ENCODE results near the gene DMD. TPM values are rescaled to one million over a fixed set of nuclear protein-coding genes. Genes with fewer than 3 reads are reported as not detected.

DMD gene
- total RNA-seq, 3 donors from 2014 or later (not counting 1 experiment from before 2014, with no cell fraction given): not detected

DNA sequence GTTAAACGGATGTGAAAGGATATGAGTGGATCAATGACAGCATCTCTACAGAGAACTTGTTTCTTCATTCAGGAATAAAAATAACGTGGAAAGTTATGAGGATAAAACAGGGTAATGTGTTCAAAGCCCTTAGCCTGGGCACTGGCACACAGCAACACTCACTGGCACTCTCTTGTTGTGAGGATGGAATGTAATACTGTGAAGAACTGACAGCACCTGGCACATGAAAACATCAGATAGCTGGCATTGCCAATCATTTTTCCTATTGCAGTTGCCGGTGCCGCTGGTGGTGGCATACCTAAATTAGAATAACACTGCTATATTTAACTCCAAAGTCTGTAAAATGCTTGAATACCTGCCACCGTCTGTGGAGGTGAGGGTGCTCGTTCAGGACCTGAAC lies 1061.2 kb downstream of the DMD start:
- Mint-ChIP-seq H3K9me3 (peaks cover 0 to 4% of the 10 kb centered on the region in 2 donors), H3K27me3 (ENCODE audit: low read depth in 2 of 2) (no peaks in the 10 kb centered on the region), H3K36me3 (no peaks in the 10 kb centered on the region), H3K4me1 (no peaks in the 10 kb centered on the region), H3K27ac (no peak overlapping the region), H3K4me3 (no peak overlapping the region)
- H3K9me3 ChIP-seq (ENCODE audit: control insufficient read depth, insufficient read depth, low read length): no peaks in the 10 kb centered on the region
- no peaks in the 10 kb centered on the region for H3K4me1 ChIP-seq (ENCODE audit: control insufficient read depth, insufficient read depth, low read length)
- DNase-seq (no peak), ATAC-seq (no peak)
- intact Hi-C loops (cut with micrococcal nuclease): no loop called here
- no peaks in the 10 kb centered on the region for H3K27me3 ChIP-seq (ENCODE audit: control insufficient read depth, insufficient read depth, low read length)
- WGBS (ENCODE audit: insufficient coverage): 91% methylated on average over 3 of the region's 6 CpGs
- no peaks in the 10 kb centered on the region for H3K36me3 ChIP-seq (ENCODE audit: control insufficient read depth, insufficient read depth, low read length)
- TF ChIP-seq, protein P1, sequence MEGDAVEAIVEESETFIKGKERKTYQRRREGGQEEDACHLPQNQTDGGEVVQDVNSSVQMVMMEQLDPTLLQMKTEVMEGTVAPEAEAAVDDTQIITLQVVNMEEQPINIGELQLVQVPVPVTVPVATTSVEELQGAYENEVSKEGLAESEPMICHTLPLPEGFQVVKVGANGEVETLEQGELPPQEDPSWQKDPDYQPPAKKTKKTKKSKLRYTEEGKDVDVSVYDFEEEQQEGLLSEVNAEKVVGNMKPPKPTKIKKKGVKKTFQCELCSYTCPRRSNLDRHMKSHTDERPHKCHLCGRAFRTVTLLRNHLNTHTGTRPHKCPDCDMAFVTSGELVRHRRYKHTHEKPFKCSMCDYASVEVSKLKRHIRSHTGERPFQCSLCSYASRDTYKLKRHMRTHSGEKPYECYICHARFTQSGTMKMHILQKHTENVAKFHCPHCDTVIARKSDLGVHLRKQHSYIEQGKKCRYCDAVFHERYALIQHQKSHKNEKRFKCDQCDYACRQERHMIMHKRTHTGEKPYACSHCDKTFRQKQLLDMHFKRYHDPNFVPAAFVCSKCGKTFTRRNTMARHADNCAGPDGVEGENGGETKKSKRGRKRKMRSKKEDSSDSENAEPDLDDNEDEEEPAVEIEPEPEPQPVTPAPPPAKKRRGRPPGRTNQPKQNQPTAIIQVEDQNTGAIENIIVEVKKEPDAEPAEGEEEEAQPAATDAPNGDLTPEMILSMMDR (IDR thresholded peaks at IDR 0.05): no peak
- H3K4me3 ChIP-seq (ENCODE audit: low read length): no peak overlapping the region
- H3K27ac ChIP-seq (ENCODE audit: low read length): no peak overlapping the region

DNA sequence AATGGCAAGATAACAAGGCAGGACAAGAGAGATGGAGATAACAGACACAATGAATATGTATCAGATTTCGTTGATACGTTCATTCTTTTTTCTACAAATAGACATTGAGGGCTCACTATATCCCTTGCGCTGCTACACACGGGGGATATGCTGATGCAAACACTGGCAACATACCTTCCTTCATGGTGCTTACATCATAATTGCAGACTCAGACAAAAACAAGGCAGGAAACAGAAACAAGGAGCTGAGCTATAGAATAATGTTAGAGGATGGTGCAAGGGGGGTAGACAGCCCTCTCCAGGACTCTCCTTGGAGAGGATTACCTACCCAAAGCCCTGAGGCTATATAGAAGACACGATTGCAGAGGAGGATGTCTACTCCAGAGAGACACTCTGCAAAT lies 1069.5 kb downstream of the DMD start:
- no peak for DNase-seq
- TF ChIP-seq, protein P1 (IDR thresholded peaks at IDR 0.05): no peak
- no peak for ATAC-seq
- no peaks in the 10 kb centered on the region for H3K27me3 Mint-ChIP-seq (ENCODE audit: low read depth in 2 of 2)
- no peaks in the 10 kb centered on the region for H3K4me1 ChIP-seq (ENCODE audit: control insufficient read depth, insufficient read depth, low read length)
- intact Hi-C loops (cut with micrococcal nuclease): no loop called here
- H3K27ac Mint-ChIP-seq: no peak overlapping the region
- no peak overlapping the region for H3K4me3 ChIP-seq (ENCODE audit: low read length)
- H3K9me3 Mint-ChIP-seq: peaks cover 2 to 5% of the 10 kb centered on the region in 2 donors
- no peak overlapping the region for H3K4me3 Mint-ChIP-seq
- H3K27me3 ChIP-seq (ENCODE audit: control insufficient read depth, insufficient read depth, low read length): no peaks in the 10 kb centered on the region
- no peaks in the 10 kb centered on the region for H3K36me3 ChIP-seq (ENCODE audit: control insufficient read depth, insufficient read depth, low read length)
- no peak overlapping the region for H3K27ac ChIP-seq (ENCODE audit: low read length)
- H3K9me3 ChIP-seq (ENCODE audit: control insufficient read depth, insufficient read depth, low read length): no peaks in the 10 kb centered on the region
- H3K36me3 Mint-ChIP-seq: no peaks in the 10 kb centered on the region
- WGBS (ENCODE audit: insufficient coverage): 93% methylated on average over 4 of the region's 5 CpGs
- H3K4me1 Mint-ChIP-seq: no peaks in the 10 kb centered on the region

DNA sequence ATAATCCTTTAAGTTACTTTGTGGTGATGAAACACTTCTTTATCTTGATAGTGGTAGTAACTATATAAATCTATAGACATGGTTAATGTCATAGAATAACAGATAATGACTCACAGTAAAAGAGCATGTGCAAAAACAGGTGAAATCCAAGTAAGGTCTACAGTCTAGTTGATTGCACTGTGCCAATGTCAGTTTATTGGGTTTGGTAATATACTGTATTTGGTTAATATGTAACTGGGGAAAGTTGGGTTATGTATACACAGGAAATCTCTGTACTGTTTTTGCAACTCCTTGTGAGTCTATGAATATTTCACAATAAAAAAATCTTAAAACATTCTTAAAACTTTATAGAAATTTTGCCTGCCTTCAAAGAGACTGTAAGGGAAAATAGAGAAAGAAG lies 1071.9 kb downstream of the DMD start:
- TF ChIP-seq, protein P1 (IDR thresholded peaks at IDR 0.05): no peak
- H3K9me3 ChIP-seq (ENCODE audit: control insufficient read depth, insufficient read depth, low read length): no peaks in the 10 kb centered on the region
- no peaks in the 10 kb centered on the region for H3K36me3 ChIP-seq (ENCODE audit: control insufficient read depth, insufficient read depth, low read length)
- Mint-ChIP-seq H3K4me3 (no peak overlapping the region), H3K36me3 (no peaks in the 10 kb centered on the region), H3K9me3 (peaks cover 2 to 4% of the 10 kb centered on the region in 2 donors), H3K4me1 (no peaks in the 10 kb centered on the region), H3K27me3 (ENCODE audit: low read depth in 2 of 2) (no peaks in the 10 kb centered on the region), H3K27ac (no peak overlapping the region)
- H3K27ac ChIP-seq (ENCODE audit: low read length): no peak overlapping the region
- intact Hi-C loops (cut with micrococcal nuclease): no loop called here
- H3K4me3 ChIP-seq (ENCODE audit: low read length): no peak overlapping the region
- H3K27me3 ChIP-seq (ENCODE audit: control insufficient read depth, insufficient read depth, low read length): no peaks in the 10 kb centered on the region
- no peak for ATAC-seq
- H3K4me1 ChIP-seq (ENCODE audit: control insufficient read depth, insufficient read depth, low read length): no peaks in the 10 kb centered on the region
- no peak for DNase-seq

DNA sequence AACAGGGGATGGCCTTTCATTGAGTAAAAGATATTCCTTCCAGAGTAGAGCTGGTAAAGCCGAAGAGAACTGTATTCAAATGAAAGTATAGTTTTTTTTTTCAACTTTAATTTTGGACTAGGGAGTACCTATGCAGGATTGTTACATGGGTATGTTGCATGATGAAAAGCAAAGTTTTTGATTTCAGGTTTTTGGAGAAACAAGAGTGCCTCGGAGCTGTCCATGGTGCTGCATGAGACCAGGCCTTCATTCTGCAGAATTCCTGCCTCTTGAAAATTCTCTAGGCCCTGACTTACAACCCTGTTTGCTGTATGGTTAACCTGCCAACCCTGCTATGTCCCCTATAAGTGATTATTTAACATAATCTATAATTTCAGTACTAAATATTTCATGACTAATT lies 1073.8 kb downstream of the DMD start:
- peaks cover 5 to 10% of the 10 kb centered on the region in 2 donors for H3K9me3 Mint-ChIP-seq
- no peaks in the 10 kb centered on the region for H3K36me3 Mint-ChIP-seq
- no peak overlapping the region for H3K4me3 Mint-ChIP-seq
- H3K4me1 Mint-ChIP-seq: no peaks in the 10 kb centered on the region
- Histone ChIP-seq H3K9me3 (ENCODE audit: control insufficient read depth, insufficient read depth, low read length) (no peaks in the 10 kb centered on the region), H3K27me3 (ENCODE audit: control insufficient read depth, insufficient read depth, low read length) (no peaks in the 10 kb centered on the region), H3K27ac (ENCODE audit: low read length) (no peak overlapping the region), H3K4me3 (ENCODE audit: low read length) (no peak overlapping the region), H3K4me1 (ENCODE audit: control insufficient read depth, insufficient read depth, low read length) (no peaks in the 10 kb centered on the region), H3K36me3 (ENCODE audit: control insufficient read depth, insufficient read depth, low read length) (no peaks in the 10 kb centered on the region)
- H3K27ac Mint-ChIP-seq: no peak overlapping the region
- intact Hi-C loops (cut with micrococcal nuclease): no loop called here
- no peaks in the 10 kb centered on the region for H3K27me3 Mint-ChIP-seq (ENCODE audit: low read depth in 2 of 2)
- no peak for ATAC-seq
- no peak for DNase-seq
- TF ChIP-seq, protein P1 (IDR thresholded peaks at IDR 0.05): no peak
- 56% methylated on average over 2 of the region's 2 CpGs for WGBS (ENCODE audit: insufficient coverage)

Measured in natural killer cell (primary cell).